GM21526 (cell line): ENCODE results near the gene BCAS4.
A peak's percentile ranks its signal among the peaks of the same experiment; 100 is the strongest.

Source experiments
- ATAC-seq: cut with Tn5 transposase; IDR thresholded peaks from one replicate; pipeline ENCODE4 v1.9.1; 2021; ENCODE audit warnings: moderate library complexity; ENCODE audit not compliant: unreplicated experiment, low FRiP score

BCAS4 gene

DNA sequence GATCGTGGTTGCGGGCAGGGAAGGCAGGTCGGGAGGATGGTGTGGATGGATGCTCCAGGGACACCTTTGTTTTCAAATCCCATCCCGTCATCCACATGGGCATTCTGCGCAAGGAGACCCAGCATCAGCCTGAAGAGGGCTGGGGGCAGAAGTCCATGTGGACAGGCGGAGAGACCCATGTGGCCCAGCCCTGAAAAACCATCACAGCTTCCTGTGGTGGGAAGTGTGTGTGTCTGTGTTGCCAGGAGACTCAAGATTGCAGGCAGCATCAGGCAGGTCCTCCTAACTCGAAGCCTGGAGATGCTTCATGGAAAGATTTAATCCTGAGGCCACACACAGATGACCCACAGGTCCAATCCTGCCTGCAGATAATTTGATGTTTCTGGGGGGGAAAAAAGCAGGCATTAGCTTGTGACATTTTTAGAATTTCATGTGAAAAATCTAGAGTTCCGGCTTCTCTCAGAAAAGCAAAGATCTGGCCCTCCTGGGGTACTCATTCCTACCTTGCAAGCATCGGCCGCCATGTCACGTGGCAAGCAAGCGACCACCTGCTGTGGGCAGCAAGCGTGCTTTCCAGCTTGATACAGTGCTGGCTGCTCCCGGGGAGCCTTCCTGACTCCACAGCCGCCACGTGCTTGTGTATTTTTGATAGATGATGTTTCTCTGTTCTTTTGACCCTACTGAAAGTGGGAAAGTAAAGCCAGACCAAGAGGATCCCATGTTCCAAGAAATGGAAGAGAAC lies 25.8 kb downstream of the BCAS4 start:
- ATAC-seq = no peak

DNA sequence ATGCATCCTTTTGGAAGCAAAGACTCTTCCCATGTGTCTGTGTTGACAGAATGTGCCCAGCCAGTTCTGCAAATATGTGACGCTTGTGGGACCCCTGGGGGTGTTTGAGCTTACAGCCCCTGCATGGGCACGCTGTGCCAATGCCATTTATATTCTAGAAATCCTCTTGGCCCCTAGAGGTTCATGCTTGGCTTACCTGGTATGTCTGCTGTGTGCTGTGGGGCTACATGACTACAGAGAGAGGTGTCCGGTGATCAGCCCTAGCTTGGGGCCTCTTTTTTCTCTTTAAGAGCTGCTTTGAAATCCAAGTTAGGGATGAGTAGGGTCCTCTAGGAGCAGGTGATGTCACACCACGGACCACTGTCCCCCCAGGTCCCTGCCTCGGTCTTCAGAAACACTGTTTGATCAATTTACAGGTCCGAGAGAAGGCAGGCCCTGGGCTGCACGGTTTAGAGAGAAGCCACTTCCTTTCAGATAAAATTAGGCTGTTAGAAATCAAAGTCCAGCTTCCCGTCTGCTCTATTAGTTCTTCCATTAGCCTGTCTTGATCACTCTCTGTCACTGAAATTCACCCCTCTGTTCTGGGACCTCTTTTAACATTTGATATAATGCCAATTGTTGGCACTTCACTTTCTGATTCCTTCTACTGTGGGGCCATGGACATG lies 26.5 kb downstream of the BCAS4 start:
- ATAC-seq = no peak

DNA sequence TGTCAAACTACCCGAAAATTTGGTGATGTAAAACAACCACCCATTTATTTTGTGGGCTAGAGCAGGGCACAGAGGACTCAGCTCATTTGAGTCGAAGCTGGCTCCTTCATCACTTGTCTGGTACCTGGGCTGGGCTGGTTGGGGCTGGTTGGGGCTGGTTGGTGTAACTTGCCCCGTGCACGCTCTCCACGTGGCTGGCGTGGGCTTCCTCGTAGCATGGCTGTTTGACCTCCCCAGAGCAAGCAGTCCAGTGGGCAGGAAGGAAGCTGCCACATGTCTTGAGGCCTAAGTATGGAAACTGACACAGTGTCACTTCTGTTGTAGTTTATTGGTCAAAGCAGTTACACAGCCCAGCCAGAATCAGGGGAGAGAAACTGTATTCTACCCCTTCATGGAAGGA lies 27.1 kb downstream of the BCAS4 start:
- no peak for ATAC-seq

DNA sequence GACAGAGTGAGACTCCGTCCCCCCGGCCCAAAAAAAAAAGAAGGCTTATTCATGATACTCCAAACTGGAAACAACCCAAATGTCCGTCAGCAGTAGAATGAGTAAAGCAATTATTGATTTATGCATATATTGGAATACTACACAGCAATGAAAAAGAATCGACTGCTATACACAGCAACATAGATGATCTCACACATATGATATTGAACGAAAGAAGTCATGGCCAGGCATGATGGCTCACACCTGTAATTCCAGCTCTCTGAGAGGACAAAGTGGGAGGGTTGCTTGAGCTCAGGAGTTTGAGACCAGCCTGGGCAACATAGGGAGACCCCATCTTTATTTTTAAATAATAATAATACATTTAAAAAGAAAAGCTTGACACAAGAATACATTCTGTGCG lies 28.5 kb downstream of the BCAS4 start:
- ATAC-seq = no peak

DNA sequence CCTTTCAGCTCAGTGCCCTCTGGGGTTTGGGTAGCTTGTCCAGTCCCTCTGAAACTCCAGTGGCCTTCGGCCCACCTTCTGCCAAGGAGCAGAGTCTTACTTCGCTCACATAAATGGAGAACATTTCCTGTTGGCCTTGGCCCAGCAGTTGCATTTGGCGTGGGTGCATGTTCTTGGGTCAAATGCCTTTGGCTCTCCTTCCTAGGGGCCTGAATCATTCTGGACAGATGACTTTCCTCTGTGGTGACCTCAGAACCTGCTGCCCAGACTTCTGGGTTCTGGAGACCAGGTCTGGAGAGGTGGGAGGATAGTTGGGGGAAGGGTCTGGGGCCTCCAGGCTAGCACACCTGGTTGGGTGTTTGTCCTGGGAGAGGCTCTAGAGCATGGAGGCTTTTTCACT lies 29.3 kb downstream of the BCAS4 start:
- no peak for ATAC-seq

DNA sequence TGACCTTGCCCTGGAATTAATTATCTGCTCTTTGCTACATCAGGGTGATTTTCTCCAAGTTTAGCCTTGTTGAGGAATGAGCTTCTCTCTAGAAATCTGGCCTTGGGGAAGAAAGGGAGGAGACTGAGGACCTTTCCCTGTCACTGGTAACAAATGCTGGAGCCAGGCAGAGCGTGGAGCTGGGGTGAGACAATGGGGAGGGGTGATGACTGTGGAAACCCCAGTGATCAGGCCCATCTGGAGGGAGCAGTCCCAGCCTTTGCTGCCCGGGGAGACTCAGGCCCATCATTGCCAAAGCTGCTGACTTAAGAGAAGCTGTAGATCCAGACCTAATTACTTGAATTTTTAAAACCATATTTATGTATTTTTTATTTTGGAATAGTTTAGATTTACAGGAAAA lies 31.3 kb downstream of the BCAS4 start:
- ATAC-seq = no peak

DNA sequence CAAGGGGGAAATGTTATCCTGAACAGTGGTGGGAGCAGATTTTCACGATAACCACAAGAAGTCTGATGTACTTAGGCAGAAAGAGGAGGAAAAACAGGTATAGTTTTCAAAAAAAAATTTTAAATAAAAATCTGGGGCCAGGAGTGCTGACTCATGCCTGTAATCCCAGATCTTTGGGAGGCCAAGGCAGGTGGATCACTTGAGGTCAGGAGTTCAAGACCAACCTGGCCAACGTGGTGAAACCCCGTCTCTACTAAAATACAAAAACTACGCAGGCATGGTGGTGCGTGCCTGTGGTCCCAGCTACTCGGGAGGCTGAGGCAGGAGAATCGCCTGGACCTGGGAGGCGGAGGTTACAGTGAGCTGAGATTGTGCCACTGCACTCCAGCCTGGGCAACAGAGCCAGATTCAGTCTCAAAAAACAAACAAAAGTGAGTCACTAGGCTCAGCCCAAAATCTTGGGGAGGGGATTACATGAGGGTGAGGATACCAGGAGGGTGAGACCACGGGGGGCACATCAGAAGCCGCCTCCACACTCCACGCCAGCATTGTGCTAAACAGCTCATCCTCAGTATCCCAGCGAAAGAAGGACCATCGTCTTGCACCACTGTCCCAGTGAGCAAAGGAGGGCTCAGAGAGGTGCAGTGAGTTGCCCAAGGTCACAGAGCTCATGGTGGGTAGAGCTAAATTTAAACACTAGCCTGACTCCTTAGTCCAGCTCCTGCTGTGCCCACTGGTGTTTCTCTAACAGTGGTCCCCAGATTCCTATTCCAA lies 33.7 kb downstream of the BCAS4 start:
- ATAC-seq = no peak

DNA sequence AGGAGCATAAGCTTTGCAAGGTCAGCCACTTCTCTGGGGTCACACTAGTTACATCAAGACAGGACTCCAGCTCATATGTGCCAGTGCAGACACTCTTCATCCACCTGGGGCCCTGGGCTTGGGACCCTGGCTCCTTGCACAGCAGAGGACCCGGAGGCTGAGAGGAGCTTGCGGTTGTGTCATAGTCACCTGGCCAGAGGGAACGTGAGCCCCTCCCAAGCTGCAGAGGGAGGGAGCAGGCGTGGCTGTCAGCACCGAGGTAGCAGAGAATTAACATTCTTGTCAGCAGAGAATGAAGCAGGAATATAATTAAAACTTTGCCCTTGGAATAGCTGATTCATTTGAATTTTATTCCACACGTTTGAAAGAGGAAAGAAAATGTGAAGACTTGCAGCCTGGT lies 36.8 kb downstream of the BCAS4 start:
- no peak for ATAC-seq

DNA sequence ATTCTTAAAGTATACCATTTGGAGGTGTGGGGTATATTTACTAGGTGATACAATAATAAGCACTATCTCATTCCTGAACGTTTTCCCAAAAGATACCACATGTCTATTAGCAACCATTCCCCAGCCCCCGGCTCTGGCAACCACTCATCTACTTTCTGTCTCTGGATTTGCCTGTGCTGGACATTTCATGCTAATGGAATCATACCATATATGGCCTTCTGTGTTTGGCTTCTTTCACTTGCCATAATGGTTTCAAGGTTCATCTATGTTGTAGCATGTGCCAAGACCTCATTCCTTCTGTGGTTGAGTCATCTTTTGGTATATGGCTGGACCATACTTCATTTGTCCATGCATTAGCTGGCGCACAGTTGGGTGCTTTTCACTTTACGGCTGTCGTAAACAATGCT lies 39.7 kb downstream of the BCAS4 start:
- no peak for ATAC-seq

DNA sequence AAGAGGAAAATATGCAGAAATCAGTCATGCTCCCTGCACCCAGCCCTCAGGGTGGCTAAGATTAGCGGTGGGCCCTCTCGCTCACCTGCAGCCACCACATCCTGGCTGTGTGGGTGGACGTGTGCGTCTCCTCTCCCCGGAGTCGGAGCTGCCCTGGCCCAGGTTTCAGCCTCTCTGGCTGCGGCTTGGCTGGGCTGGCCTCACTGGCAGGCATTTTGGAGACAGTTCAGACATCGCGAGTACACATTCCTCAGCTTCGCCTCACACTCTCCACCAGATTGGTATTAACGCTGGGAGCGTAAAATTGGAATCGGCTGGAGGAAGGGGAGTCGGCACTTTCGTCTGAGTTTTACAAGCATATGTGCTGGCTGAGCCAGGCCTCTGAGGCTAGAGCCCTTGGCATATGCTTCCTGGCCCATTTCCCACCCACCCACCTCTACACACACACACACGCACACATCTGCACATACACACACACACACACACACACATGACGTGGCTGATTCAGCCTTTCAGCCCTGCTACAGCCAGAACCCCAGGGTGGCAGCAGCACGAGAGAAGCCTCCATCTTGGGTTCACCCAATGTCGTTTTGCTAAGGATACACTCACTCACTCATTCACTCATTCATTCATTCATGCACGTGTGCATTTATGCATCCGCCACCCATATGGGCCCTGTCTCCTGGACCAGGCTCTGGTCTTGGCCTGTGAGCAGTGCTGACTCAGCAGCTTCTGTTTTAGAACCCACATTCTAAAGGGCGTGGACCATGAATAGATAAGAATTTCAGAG lies 42.9 kb downstream of the BCAS4 start:
- peak; percentile 74 for ATAC-seq

DNA sequence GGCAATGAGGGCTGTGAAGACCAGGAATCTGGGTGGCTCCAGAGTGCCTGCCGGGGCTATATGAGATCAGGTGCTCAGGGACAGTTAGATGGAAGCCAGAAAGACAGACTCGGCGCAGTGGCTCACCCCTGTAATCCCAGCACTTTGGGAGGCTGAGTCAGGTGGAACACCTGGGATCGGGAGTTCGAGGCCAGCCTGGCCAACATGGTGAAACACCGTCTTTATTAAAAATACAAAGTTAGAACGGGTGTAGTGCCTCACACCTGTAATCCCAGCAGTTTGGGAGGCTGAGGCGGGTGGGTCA lies 43.4 kb downstream of the BCAS4 start:
- no peak for ATAC-seq

DNA sequence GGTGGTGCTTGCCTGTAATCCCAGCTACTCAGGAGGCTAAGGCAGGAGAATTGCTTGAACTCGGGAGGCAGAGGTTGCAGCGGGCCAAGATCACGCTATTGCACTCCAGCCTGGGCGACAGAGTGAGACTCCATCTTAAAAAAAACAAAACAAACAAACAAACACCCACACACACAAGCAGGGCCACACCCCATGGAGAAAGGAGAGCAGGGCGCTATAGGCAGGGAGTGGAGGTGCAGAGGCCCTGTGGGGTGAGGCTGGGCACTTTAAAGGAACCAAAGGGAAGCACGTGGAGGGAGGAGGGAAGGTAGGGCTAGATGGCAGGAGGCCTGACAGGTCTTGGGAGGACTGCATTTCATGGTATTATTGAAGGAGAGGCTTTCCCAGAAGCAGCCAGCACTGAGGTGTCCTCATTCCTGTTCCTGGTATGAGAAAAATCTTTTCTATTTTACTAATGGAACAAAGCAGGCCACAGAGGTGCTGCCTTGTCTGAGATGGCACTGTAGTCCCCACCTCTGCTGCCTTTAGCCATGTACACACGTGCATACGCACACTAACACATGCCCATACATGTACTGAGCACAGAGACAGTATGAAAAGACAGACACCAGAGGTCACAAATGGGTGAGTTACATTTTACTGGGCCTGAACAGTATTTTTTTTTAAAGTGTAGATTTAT lies 44.0 kb downstream of the BCAS4 start:
- no peak for ATAC-seq

DNA sequence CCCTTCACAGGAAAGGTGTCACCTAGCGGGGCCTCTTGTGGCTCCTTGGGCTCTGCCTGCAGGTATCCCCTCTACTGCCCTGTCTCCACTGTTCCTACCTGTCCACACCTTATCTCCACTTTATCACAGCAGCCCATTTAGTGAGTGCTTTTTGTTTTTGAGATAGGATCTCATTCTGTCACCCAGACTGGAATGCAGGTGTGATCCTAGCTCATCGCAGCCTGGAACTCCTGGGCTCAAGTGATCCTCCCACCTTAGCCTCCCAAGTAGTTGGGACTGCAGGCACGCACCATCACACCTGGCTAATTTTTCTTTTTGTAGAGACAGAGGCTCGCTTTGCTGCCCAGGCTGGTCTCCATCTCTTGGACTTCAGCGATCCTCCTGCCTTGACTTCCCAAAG lies 48.0 kb downstream of the BCAS4 start:
- no peak for ATAC-seq

DNA sequence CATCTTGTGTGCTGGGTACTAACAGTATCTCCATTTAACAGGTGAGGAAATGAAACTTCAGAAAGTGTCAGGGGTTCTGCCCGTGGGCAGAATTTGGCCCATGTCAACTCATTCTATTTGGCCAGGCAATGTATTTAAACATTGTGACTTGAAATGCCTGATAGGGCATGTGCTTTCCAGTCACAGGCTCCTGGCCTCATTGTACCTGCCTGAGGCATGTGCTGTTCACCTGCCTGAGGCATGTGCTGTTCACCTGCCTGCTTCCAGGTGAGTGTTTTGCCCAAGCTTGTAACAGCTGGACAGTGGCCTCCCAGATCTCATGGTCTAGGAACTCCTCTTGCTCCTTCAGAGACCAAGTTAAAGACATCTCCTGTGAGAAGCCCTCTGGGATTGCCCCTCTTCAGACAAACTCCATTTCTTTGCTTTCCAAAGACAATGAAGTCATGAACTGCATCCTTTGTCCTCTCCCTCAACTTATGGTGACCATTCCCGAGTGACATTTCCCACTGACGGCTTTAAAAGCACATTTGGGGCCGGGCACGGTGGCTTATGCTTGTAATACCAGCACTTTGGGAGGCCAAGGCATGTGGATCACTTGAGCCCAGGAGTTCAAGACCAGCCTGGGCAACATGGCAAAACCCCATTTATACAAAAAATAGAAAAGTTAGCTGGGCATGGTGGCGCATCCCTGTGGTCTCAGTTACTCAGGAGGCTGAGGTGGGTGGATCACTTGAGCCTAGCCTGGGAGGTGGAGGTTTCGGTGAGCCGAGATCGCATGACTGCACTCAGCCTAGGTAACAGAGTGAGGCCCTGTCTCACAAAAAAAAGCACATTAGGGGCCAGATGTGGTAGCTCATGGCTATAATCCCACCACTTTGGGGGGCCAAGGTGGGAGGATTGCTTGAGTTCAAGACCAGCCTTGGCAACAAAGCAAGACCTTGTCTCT lies 48.7 kb downstream of the BCAS4 start:
- no peak for ATAC-seq

DNA sequence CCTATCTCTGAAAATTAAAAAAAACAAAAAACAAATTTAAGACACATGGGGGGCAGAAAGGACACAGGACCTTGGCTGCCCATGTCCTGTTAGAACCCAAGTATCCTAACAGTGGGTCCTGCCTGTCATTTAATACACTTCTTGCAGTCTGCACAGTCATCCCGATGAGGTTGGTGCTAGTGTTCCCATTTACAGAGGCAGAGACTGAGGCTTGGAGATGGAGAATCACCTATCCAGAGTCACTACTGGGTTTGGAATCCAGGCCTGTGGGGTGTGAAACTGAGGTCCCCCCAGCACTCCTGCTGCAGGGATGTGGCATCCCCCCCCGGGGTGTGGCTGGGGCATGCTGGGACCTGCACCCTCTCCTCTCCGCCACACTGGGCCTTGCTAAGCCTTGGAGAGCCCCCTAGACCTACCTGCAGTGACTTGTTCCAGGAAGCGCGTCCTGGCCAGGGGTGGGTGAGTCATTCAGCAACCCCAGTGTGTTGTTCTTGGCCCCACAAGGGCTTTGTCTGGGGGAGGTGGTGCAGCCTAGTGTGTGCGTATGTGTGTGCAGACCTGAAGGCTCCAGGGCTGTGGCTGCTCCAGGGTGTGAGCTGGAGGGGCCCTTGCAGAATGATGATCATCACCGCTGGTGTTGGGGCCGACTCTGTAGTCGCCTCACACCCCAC lies 49.7 kb downstream of the BCAS4 start:
- peak; percentile 84 for ATAC-seq

DNA sequence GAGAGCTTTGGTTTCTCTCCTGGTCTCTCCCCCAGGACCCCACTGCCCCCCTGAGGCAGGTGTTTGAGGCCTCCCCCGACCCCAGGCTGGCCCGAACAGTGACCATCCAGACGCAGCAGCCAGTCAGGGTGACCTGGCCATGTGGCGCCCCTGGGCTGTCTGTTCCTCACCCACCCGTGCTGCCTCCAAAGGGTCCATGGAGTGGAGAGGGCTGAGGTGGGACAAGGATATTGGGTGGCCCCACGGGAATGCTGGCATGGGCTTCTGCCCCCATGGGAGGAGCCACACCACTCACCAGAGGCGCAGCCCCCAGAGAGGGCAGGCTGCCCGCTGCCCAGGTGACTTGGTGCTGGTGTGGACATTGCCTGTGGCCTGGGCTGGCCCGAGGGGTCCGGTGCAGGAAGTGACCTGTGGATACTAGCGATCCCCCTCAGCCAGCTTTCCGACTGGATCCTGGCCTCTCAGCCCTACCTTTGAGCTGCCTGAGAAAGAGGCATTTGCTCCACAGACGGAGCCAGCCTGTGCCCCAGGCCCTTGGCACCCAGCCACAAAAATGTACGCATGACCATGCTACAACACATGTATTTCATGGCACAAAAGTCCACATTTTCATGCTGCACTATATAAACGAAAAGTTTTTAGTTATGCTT lies 50.8 kb downstream of the BCAS4 start:
- no peak for ATAC-seq

DNA sequence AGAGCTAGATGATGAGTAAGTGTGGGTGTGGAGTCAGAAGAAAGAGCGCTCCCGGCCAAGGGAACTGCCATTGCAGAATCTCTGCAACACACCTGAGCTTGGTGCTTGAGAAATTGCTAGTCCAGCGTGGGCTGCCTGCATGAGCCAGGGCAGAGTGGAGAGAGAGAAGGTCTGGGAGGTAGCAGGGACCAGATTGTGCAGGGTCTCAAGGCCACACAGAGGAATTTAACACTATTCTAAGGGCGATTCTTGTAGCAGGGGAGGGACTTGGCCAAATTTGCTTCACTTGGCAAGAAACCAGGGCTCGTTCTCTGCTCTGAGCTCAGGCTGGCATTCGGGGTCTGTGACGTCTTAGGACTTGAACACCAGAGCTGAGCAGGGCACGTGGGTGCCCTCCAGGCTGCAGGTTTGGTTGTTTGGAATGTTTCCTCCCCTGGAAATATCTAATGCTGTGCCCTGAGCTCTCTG lies 53.5 kb downstream of the BCAS4 start:
- ATAC-seq = no peak
